ENCODE results near the gene MAJIN.

DNA sequence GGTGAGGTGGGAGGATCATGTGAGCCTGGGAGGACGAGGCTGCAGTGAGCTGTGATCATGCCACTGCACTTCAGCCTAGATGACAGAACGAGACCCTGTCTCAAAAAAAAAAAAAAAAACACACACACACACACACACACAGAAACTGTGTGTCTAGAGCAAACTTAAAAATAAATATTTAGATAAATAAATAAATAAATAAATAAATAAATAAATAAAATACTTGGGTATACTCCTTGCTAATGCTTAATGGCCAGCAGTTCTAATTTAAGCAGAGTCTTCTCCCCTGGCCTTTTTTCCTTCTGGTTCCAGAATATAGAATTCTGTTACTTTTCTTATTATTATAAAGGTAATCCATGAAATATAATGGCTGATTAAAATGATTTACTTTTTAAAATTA is 37.0 kb upstream of the MAJIN start:
- TF ChIP-seq CSDC2 (CRISPR knock-in tag; IDR thresholded peaks at IDR 0.05) = no peak
- no peak for TF ChIP-seq ARNTL (CRISPR knock-in tag; IDR thresholded peaks at IDR 0.05; ENCODE audit: borderline replicate concordance, low read depth)
- no peak for TF ChIP-seq ZNF70 (CRISPR knock-in tag; IDR thresholded peaks at IDR 0.05)
